Measurements from ENCODE around the gene PLPPR3. TPM values are rescaled to one million over a fixed set of nuclear protein-coding genes. Genes with fewer than 3 reads are reported as not detected.

Gene PLPPR3
- total RNA-seq, 1 experiment from 2014 or later = 57.9 TPM

- H2BK20ac ChIP-seq (ENCODE audit: low read depth, low read length, poor library complexity, severe bottlenecking) = no peak overlapping the region
- H3K27me3 ChIP-seq (ENCODE audit: insufficient read depth, low read length) = no peaks in the 10 kb centered on the region; the same call in 1 of the 2 replicates
- no peak overlapping the region for H3K4ac ChIP-seq (ENCODE audit: low read depth, low read length)
- H3K23me2 ChIP-seq (ENCODE audit: insufficient read length, low read depth, low read length, poor library complexity, severe bottlenecking) = no peaks in the 10 kb centered on the region
- no peaks in the 10 kb centered on the region for H3K9me3 ChIP-seq (ENCODE audit: control insufficient read depth, low read depth, low read length)
- no peak overlapping the region for H3K4me2 ChIP-seq (ENCODE audit: insufficient read depth, insufficient read length, low read length)
- H4K20me1 ChIP-seq (ENCODE audit: control insufficient read depth, insufficient read depth, insufficient read length) = no peaks in the 10 kb centered on the region
- H2BK5ac ChIP-seq (ENCODE audit: insufficient read length, low read length) = no peak overlapping the region
- no peak overlapping the region for H3K9ac ChIP-seq (ENCODE audit: extremely low read depth, insufficient read length, low read length)
- no peak overlapping the region for H2BK120ac ChIP-seq (ENCODE audit: low read depth, low read length, poor library complexity, severe bottlenecking)
- no peak overlapping the region for H4K91ac ChIP-seq (ENCODE audit: insufficient read length, low read depth, low read length)
- H4K8ac ChIP-seq (replicated peaks; ENCODE audit: insufficient read length, low read depth, low read length) = no peak overlapping the region
- H3K79me2 ChIP-seq (ENCODE audit: insufficient read depth, low read length) = no peaks in the 10 kb centered on the region
- no peaks in the 10 kb centered on the region; a peak in 1 of 5 replicates for H3K9me3 Mint-ChIP-seq
- no peaks in the 10 kb centered on the region for H3K4me1 ChIP-seq (ENCODE audit: insufficient read depth, low read length)
- no peak overlapping the region for H2AK5ac ChIP-seq (ENCODE audit: insufficient read length, low read length)
- H3K56ac ChIP-seq (ENCODE audit: insufficient read length, low read depth, low read length) = no peak overlapping the region
- H3K79me1 ChIP-seq (ENCODE audit: insufficient read depth, low read depth, low read length, poor library complexity, severe bottlenecking) = no peaks in the 10 kb centered on the region
- WGBS (ENCODE audit: extremely low coverage, insufficient read length, low lambda C conversion rate) = no CpG with 5 or more reads among the region's 12 CpGs
- peaks cover 2 to 11% of the 10 kb centered on the region in 2 experiments; a peak in 2 of 4 replicates for H3K4me1 Mint-ChIP-seq
- H3K18ac ChIP-seq (ENCODE audit: insufficient read length, low read depth, low read length) = no peak overlapping the region
- H2BK12ac ChIP-seq (ENCODE audit: insufficient read length, low read depth, low read length) = no peak overlapping the region
- no peak overlapping the region for H2BK15ac ChIP-seq (ENCODE audit: low read depth, low read length)
- no peak for DNase-seq
- no peak overlapping the region for H4K5ac ChIP-seq (ENCODE audit: insufficient read length, low read depth, low read length)
- H3K14ac ChIP-seq (ENCODE audit: insufficient read depth, low read length) = no peak overlapping the region
- no peak overlapping the region for H3K4me3 Mint-ChIP-seq
- peaks cover 42% of the 10 kb centered on the region for H3K27me3 Mint-ChIP-seq (ENCODE audit: low read depth)
- H3T11ph ChIP-seq (ENCODE audit: low read length) = no peak overlapping the region
- no peaks in the 10 kb centered on the region; a peak in 1 of 7 replicates for H3K36me3 Mint-ChIP-seq (ENCODE audit: insufficient read depth in 1 of 3, low read depth in 3 of 3)
- no peak overlapping the region for H3K23ac ChIP-seq (ENCODE audit: insufficient read length, low read depth, low read length)
- no peak overlapping the region for H2AFZ ChIP-seq (ENCODE audit: low read length)
- no peak overlapping the region for H3K27ac Mint-ChIP-seq
- no peak overlapping the region for H3K27ac ChIP-seq (ENCODE audit: insufficient read length, low read depth, low read length)
- TF ChIP-seq CTCF (conservative IDR thresholded peaks at IDR 0.05) = no peak
Observed at GRCh38 chr19:848386-848921, 26.7 kb upstream of the PLPPR3 start.

Measured in H9 (cell line).